Measurements from ENCODE around the gene TMEM221. TPM values are rescaled to one million over a fixed set of nuclear protein-coding genes. Genes with fewer than 3 reads are reported as not detected.

The TMEM221 gene
- total and polyA plus RNA-seq, 9 of the 15 experiments (the other 6 are each of a cell fraction or from before 2014, with no cell fraction given), result 0.06 to 0.35 TPM; not detected in 7

- no peak for TF ChIP-seq GABPA (tag; conservative IDR thresholded peaks at IDR 0.05; ENCODE audit: low read depth)
- no peak for TF ChIP-seq ZKSCAN8 (CRISPR knock-in tag; IDR thresholded peaks at IDR 0.05)
- no peak for TF ChIP-seq FOXJ3 (CRISPR knock-in tag; IDR thresholded peaks at IDR 0.05)
- TF ChIP-seq MBD1 (CRISPR knock-in tag; IDR thresholded peaks at IDR 0.05), result no peak
- TF ChIP-seq HMG20B (CRISPR knock-in tag; IDR thresholded peaks at IDR 0.05), result no peak
- TF ChIP-seq ZFP36 (IDR thresholded peaks at IDR 0.05; ENCODE audit: low read depth, low read length, partially characterized antibody), result peak; percentile 19
- TF ChIP-seq BCLAF1 (IDR thresholded peaks at IDR 0.05; ENCODE audit: borderline replicate concordance in 1 of 2, control insufficient read depth in 1 of 2, low read depth in 2 of 2, low read length in 1 of 2), result no peak
- peak in 1 of 2 experiments; percentile 89; a peak in 2 of 4 replicates for TF ChIP-seq MAZ (CRISPR knock-in tag; conservative IDR thresholded peaks at IDR 0.05 in 1 of 2, IDR thresholded peaks at IDR 0.05 in 1 of 2)
- peak; percentile 98 for TF ChIP-seq EGR1 (conservative IDR thresholded peaks at IDR 0.05)
- TF ChIP-seq MCM2 (IDR thresholded peaks at IDR 0.05; ENCODE audit: low read depth), result no peak
- no peak for TF ChIP-seq ZNF24 (IDR thresholded peaks at IDR 0.05)
- peak; percentile 61 for TF ChIP-seq ZNF384 (IDR thresholded peaks at IDR 0.05; ENCODE audit: low read depth, low read length)
- TF ChIP-seq ZNF511 (CRISPR knock-in tag; IDR thresholded peaks at IDR 0.05), result no peak
- TF ChIP-seq ZNF592 (IDR thresholded peaks at IDR 0.05), result no peak
- no peak for TF ChIP-seq TAF15 (IDR thresholded peaks at IDR 0.05; ENCODE audit: low read depth, low read length)
- TF ChIP-seq GTF2E2 (tag; IDR thresholded peaks at IDR 0.05), result no peak
- TF ChIP-seq XRCC5 (IDR thresholded peaks at IDR 0.05; ENCODE audit: low read depth, low read length), result 0 out of 2 replicates have a peak, but pooled peaks have one; percentile 69
- TF ChIP-seq FOXA1 (IDR thresholded peaks at IDR 0.05; ENCODE audit: borderline replicate concordance), result no peak
- TF ChIP-seq GABPB1 (CRISPR knock-in tag; IDR thresholded peaks at IDR 0.05), result peak; percentile 46; the same call in 1 of the 2 replicates
Measured at GRCh38 chr19:17424743-17425365, 23.6 kb downstream of the TMEM221 start (continued).

All from K562 (cell line).